HepG2 (cell line): ENCODE results near the gene ANAPC2. TPM values are rescaled to one million over a fixed set of nuclear protein-coding genes. Genes with fewer than 3 reads are reported as not detected.
A peak's percentile ranks its signal among the peaks of the same experiment; 100 is the strongest.

ENCODE experiments used
- ATAC-seq: fragments of 200-7000 bp; cut with Tn5 transposase; 3 replicates; pipeline ENCODE4 v1.9.1; 2020; ENCODE audit warnings: mild to moderate bottlenecking, moderate library complexity
- BruUV-seq: library from RNA; stranded (reverse); fragments of 400-500 nt; replicated peaks from 2 replicates; lab custom pipeline; 2021; lab: Mats Ljungman, UMichigan
- CTCF ChIA-PET: fragments of 300-600 bp; formaldehyde crosslinking; extraction: SDS; loops from one replicate; lab custom pipeline; 2021; ENCODE audit warnings: low total read pairs, inconsistent platforms, low intra/inter-chr PET ratio; lab: Yijun Ruan, JAX
- POLR2A ChIA-PET: fragments of 350-600 bp; sonication (Branson Sonifier 250); formaldehyde crosslinking; loops from one replicate; lab custom pipeline; 2020; ENCODE audit warnings: antibody characterized with exemption, inconsistent platforms; lab: Yijun Ruan, JAX
- DNase-seq: peaks from one replicate; pipeline ENCODE4 v3.0.0-alpha.2; 2015; ENCODE audit warnings: low spot score
- FAIRE-seq: peaks from 3 replicates; lab custom pipeline; 2011; peaks lifted over from hg19 to GRCh38; lab: Jason Lieb, UNC
- H2AFZ ChIP-seq: one replicate; pipeline ENCODE4 v1.6.1; 2011; ENCODE audit warnings: low read length, inconsistent platforms
- H3K27ac ChIP-seq: fragments of 300-600 bp; 3 replicates; pipeline ENCODE4 v1.8.0; 2011; ENCODE audit warnings: mixed run types, mild to moderate bottlenecking, mixed read lengths, low read length, inconsistent platforms; ENCODE audit not compliant: insufficient read depth; ENCODE audit errors: extremely low read length
- H3K27me3 ChIP-seq, 2 experiments: fragments of 200-600 bp in 1 of 2; 2 replicates in 1 of 2; 3 replicates in 1 of 2; pipeline versions ENCODE4 v1.6.0 to v1.8.0; 2011; ENCODE audit warnings: low read length in 2 of 2, mild to moderate bottlenecking in 2 of 2, moderate library complexity in 2 of 2, inconsistent platforms in 1 of 2; ENCODE audit not compliant: insufficient read depth in 2 of 2, control insufficient read depth in 1 of 2
- H3K36me3 ChIP-seq, 2 experiments: fragments of 200-600 bp in 1 of 2; replicated peaks in 1 of 2; 2 replicates in 1 of 2; 3 replicates in 1 of 2; pipeline versions ENCODE4 v1.5.1 to v1.8.0; 2011; ENCODE audit warnings: low read length in 2 of 2, inconsistent platforms in 1 of 2; ENCODE audit not compliant: insufficient read depth in 2 of 2, control insufficient read depth in 1 of 2
- H3K4me1 ChIP-seq: 2 replicates; pipeline ENCODE4 v1.5.1; 2012; ENCODE audit warnings: low read length, inconsistent platforms; ENCODE audit not compliant: insufficient read depth
- H3K4me2 ChIP-seq: 2 replicates; pipeline ENCODE4 v1.6.0; 2011; ENCODE audit warnings: low read depth, low read length, inconsistent platforms
- H3K4me3 ChIP-seq, 3 experiments: fragments of 200-600 bp in 1 of 3; sonication (generic), shearing (Covaris generic) in 1 of 3; replicated peaks in 1 of 3; 2 replicates each; pipeline ENCODE4 v1.5.1; 2011 to 2016; ENCODE audit warnings: low read length in 3 of 3, inconsistent platforms in 2 of 3, low read depth in 2 of 3, mild to moderate bottlenecking in 2 of 3, control low read depth in 1 of 3, mixed read lengths in 1 of 3; ENCODE audit not compliant: insufficient read depth in 1 of 3
- H3K79me2 ChIP-seq: one replicate; pipeline ENCODE4 v1.6.1; 2011; ENCODE audit warnings: low read length, inconsistent platforms; ENCODE audit not compliant: insufficient read depth
- H3K9ac ChIP-seq: 2 replicates; pipeline ENCODE4 v1.6.0; 2011; ENCODE audit warnings: mild to moderate bottlenecking, low read depth, low read length, inconsistent platforms; ENCODE audit not compliant: insufficient read depth
- H3K9me3 ChIP-seq: 2 replicates; pipeline ENCODE4 v1.5.1; 2012; ENCODE audit warnings: mild to moderate bottlenecking, low read length
- H4K20me1 ChIP-seq: 2 replicates; pipeline ENCODE4 v1.6.0; 2011; ENCODE audit warnings: inconsistent platforms, mild to moderate bottlenecking, low read length, moderate library complexity; ENCODE audit not compliant: insufficient read depth
- ZEB1 ChIP-seq: IDR thresholded peaks from 2 replicates; pipeline ENCODE4 v1.6.1; 2012; ENCODE audit warnings: mild to moderate bottlenecking, low read depth, inconsistent platforms; ENCODE audit not compliant: insufficient replicate concordance
- WGBS: methylation state at CpG from one replicate; pipeline ENCODE4 v1.1.6; 2017; ENCODE audit warnings: low lambda C conversion rate; 5-methylcytosine and 5-hydroxymethylcytosine counted together
- in situ Hi-C: cut with HindIII; loops from 2 replicates; pipeline ENCODE4 v1.10.0; 2017; ENCODE audit warnings: low pct_unique_long_range_greater_than_20kb; ENCODE audit not compliant: extremely low pct_ligation_motif_present
- intact Hi-C: fragments of 100-400 bp; cut with micrococcal nuclease; formaldehyde crosslinking; loops from one replicate; pipeline ENCODE4 v1.10.0; 2022; ENCODE audit not compliant: unreplicated experiment
- polyA plus RNA-seq, 8 experiments: library from polyadenylated mRNA; depleted of rRNA in 3 of 8; stranded (reverse) in 7 of 8; unstranded in 1 of 8; fragments of >200 nt; fragmentation: Illumina TruSeq in 4 of 8; extraction: Trizol in 4 of 8; gene quantifications; 2 replicates each; pipeline versions ENCODE4 v1.2.1 to v1.2.3, GENCODE V29; 2011 to 2016; ENCODE audit warnings: low read depth in 4 of 8, missing spikeins in 1 of 8, mixed read lengths in 1 of 8; ENCODE audit not compliant: insufficient read depth in 1 of 8
- total RNA-seq, 5 experiments: library from RNA; depleted of rRNA; stranded (reverse); fragments of >200 nt; fragmentation: Illumina TruSeq; extraction: Trizol; gene quantifications; 2 replicates each; pipeline ENCODE4 v1.2.3, GENCODE V29; 2016; ENCODE audit warnings: low read depth in 1 of 5
- TF ChIP-seq, protein P1 (sequence below): sonication (generic); formaldehyde crosslinking; IDR thresholded peaks from 2 replicates; pipeline ENCODE4 v1.5.0; 2020; ENCODE audit warnings: missing genetic modification reagents
- TF ChIP-seq, protein P2 (sequence below): fragments of 450-650 bp; IDR thresholded peaks from 2 replicates; pipeline ENCODE4 v1.6.1; 2016

The ANAPC2 gene
- total and polyA plus RNA-seq, 2 of the 13 experiments (the other 11 are each of a cell fraction or from before 2014, with no cell fraction given): 12.3 to 15.4 TPM

DNA sequence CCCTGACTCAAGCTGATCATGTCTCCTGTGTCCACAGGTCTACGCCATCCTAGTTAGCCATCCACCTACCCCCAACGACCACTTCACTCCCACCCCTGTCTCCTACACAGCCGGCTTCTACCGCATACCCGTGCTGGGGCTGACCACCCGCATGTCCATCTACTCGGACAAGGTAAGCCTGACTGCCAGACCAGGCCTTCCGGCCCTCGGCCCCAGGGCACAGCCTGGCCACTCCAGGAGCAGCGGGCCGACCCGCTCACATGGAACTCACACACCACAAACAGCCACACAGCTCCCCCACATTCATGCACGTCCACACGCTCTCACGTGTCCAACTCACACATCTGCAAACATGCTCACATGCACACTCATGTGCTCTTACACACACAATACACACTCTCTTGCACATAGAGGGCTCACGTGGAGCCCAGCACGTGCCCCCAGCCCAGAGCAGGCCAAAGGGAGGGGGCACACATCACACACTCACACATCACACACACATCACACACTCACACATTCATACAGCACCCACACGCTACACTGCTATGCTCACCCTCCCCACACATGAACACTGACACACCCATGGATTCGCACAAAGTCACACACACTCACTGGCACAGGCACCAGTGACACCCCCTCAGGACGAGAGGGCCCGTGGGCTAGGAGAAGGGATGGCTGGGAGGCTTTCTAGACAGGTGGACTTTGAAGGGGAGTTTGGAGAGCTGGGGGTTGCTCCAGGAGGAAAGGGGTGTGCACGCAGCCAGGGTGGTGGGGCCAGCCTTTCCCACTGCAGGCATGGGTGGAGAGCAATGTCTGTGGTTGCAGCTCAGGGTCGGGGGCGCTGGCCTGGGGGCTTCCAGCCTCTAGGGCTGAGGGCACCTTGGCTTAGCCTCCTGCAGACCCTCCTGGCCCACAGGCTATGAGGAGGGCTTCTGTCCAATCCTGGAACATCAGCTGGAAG lies 46.1 kb downstream of the ANAPC2 start:
- no TSS peak for BruUV-seq
- ATAC-seq: no peak
- Histone ChIP-seq H3K27ac (no peak overlapping the region), H3K79me2 (no peaks in the 10 kb centered on the region), H3K27me3 (peaks cover 28 to 78% of the 10 kb centered on the region in 2 experiments), H3K9me3 (no peaks in the 10 kb centered on the region), H3K4me1 (no peaks in the 10 kb centered on the region), H3K4me2 (no peak overlapping the region), H3K4me3 (no peak overlapping the region), H2AFZ (no peak overlapping the region), H3K36me3 (no peaks in the 10 kb centered on the region), H4K20me1 (no peaks in the 10 kb centered on the region), H3K9ac (no peak overlapping the region)
- in situ Hi-C loops (no loop called here), intact Hi-C loops (no loop called here)
- TF ChIP-seq ZEB1: no peak
- TF ChIP-seq, protein P1, sequence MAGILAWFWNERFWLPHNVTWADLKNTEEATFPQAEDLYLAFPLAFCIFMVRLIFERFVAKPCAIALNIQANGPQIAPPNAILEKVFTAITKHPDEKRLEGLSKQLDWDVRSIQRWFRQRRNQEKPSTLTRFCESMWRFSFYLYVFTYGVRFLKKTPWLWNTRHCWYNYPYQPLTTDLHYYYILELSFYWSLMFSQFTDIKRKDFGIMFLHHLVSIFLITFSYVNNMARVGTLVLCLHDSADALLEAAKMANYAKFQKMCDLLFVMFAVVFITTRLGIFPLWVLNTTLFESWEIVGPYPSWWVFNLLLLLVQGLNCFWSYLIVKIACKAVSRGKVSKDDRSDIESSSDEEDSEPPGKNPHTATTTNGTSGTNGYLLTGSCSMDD (CRISPR knock-in tag): no peak
- TF ChIP-seq, protein P2, sequence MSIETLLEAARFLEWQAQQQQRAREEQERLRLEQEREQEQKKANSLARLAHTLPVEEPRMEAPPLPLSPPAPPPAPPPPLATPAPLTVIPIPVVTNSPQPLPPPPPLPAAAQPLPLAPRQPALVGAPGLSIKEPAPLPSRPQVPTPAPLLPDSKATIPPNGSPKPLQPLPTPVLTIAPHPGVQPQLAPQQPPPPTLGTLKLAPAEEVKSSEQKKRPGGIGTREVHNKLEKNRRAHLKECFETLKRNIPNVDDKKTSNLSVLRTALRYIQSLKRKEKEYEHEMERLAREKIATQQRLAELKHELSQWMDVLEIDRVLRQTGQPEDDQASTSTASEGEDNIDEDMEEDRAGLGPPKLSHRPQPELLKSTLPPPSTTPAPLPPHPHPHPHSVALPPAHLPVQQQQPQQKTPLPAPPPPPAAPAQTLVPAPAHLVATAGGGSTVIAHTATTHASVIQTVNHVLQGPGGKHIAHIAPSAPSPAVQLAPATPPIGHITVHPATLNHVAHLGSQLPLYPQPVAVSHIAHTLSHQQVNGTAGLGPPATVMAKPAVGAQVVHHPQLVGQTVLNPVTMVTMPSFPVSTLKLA: peak; percentile 73
- CTCF ChIA-PET: no interaction called here
- no peak for DNase-seq
- 9% methylated on average over 21 of the region's 24 CpGs for WGBS
- POLR2A ChIA-PET: no interaction called here
- FAIRE-seq: no peak
